Neural cell (in vitro differentiated cells): ENCODE results near the gene KLK13. TPM values are rescaled to one million over a fixed set of nuclear protein-coding genes. Genes with fewer than 3 reads are reported as not detected.

ENCODE experiments used
- H2AFZ ChIP-seq: fragments of 200-600, 300-800 bp; sonication (generic), shearing (Covaris generic); 2 replicates; pipeline ENCODE4 v1.6.0; 2014; ENCODE audit warnings: low read depth, mild to moderate bottlenecking, antibody characterized with exemption, low read length, moderate library complexity
- H3F3A ChIP-seq: fragments of 200-600 bp; shearing (Covaris generic); 2 replicates; pipeline ENCODE4 v1.6.1; 2016; ENCODE audit warnings: mild to moderate bottlenecking, moderate library complexity, mixed read lengths, antibody characterized with exemption, low read length; ENCODE audit not compliant: insufficient read depth, poor library complexity, severe bottlenecking
- H3K27ac ChIP-seq: fragments of 200-600, 300-800 bp; sonication (generic), shearing (Covaris generic); 2 replicates; pipeline ENCODE4 v1.5.1; 2014; ENCODE audit warnings: mild to moderate bottlenecking, low read length, moderate library complexity
- H3K27me3 ChIP-seq: fragments of 300-800, 200-600 bp; sonication (generic), shearing (Covaris generic); 2 replicates; pipeline ENCODE4 v1.6.0; 2014; ENCODE audit warnings: mild to moderate bottlenecking, low read depth, low read length, moderate library complexity; ENCODE audit not compliant: insufficient read depth
- H3K36me3 ChIP-seq: fragments of 300-800, 200-600 bp; sonication (generic), shearing (Covaris generic); 2 replicates; pipeline ENCODE4 v1.5.1; 2014; ENCODE audit warnings: mild to moderate bottlenecking, antibody characterized with exemption, low read length, moderate library complexity; ENCODE audit not compliant: insufficient read depth
- H3K4me2 ChIP-seq: fragments of 300-800, 200-600 bp; sonication (generic), shearing (Covaris generic); 2 replicates; pipeline ENCODE4 v1.6.0; 2014; ENCODE audit warnings: mild to moderate bottlenecking, low read length
- H3K4me3 ChIP-seq: fragments of 300-800, 200-600 bp; sonication (generic), shearing (Covaris generic); 2 replicates; pipeline ENCODE4 v1.5.1; 2014; ENCODE audit warnings: mild to moderate bottlenecking, low read length, moderate library complexity
- H3K79me2 ChIP-seq: fragments of 200-600 bp; shearing (Covaris generic); replicated peaks from 2 replicates; pipeline ENCODE4 v1.6.0; 2014; ENCODE audit warnings: mild to moderate bottlenecking, low read length, moderate library complexity; ENCODE audit not compliant: insufficient read depth
- H3K9ac ChIP-seq: fragments of 300-800, 200-600 bp; sonication (generic), shearing (Covaris generic); 2 replicates; pipeline ENCODE4 v1.6.1; 2016; ENCODE audit warnings: mild to moderate bottlenecking, low read length, mixed read lengths
- H3K9me2 ChIP-seq: fragments of 200-600 bp; shearing (Covaris generic); 2 replicates; pipeline ENCODE4 v1.6.1; 2016; ENCODE audit warnings: mild to moderate bottlenecking, low read length, mixed read lengths; ENCODE audit not compliant: insufficient read depth
- H3K9me3 ChIP-seq: fragments of 200-600, 300-800 bp; sonication (generic), shearing (Covaris generic); 2 replicates; pipeline ENCODE4 v1.6.1; 2016; ENCODE audit warnings: mild to moderate bottlenecking, mixed run types, low read length, moderate library complexity, mixed read lengths
- H4K20me1 ChIP-seq: fragments of 200-600 bp; shearing (Covaris generic); 2 replicates; pipeline ENCODE4 v1.6.1; 2016; ENCODE audit warnings: mild to moderate bottlenecking, mixed run types; ENCODE audit not compliant: insufficient read depth
- CTCF ChIP-seq: fragments of 450-650 bp; IDR thresholded peaks from 2 replicates; pipeline ENCODE4 v1.5.1; 2014; ENCODE audit warnings: antibody characterized with exemption, mild to moderate bottlenecking, moderate library complexity; ENCODE audit not compliant: poor library complexity, severe bottlenecking
- EP300 ChIP-seq: fragments of 450-650 bp; conservative IDR thresholded peaks from 2 replicates; pipeline ENCODE4 v1.6.1; 2014; ENCODE audit warnings: antibody characterized with exemption, mild to moderate bottlenecking, moderate library complexity; ENCODE audit not compliant: poor library complexity, severe bottlenecking
- EZH2 ChIP-seq: fragments of 200-600, 300-800 bp; shearing (Covaris generic), sonication (generic); IDR thresholded peaks from 2 replicates; pipeline ENCODE4 v1.6.1; 2014; ENCODE audit warnings: antibody characterized with exemption, low read length, borderline replicate concordance, mild to moderate bottlenecking; ENCODE audit not compliant: insufficient read depth, poor library complexity, severe bottlenecking
- MXI1 ChIP-seq: fragments of 450-650 bp; conservative IDR thresholded peaks from 2 replicates; pipeline ENCODE4 v1.6.1; 2014; ENCODE audit warnings: antibody characterized with exemption, mild to moderate bottlenecking; ENCODE audit not compliant: poor library complexity, severe bottlenecking
- POLR2AphosphoS5 ChIP-seq: IDR thresholded peaks from 2 replicates; pipeline ENCODE4 v1.6.1; 2012
- RAD21 ChIP-seq: fragments of 450-650 bp; conservative IDR thresholded peaks from 2 replicates; pipeline ENCODE4 v1.6.1; 2014; ENCODE audit warnings: antibody characterized with exemption, mild to moderate bottlenecking, moderate library complexity
- REST ChIP-seq: IDR thresholded peaks from 2 replicates; pipeline ENCODE4 v1.6.1; 2012; ENCODE audit warnings: borderline replicate concordance
- SMC3 ChIP-seq: fragments of 450-650 bp; conservative IDR thresholded peaks from 2 replicates; pipeline ENCODE4 v1.6.1; 2014; ENCODE audit warnings: antibody characterized with exemption, mild to moderate bottlenecking, moderate library complexity; ENCODE audit not compliant: poor library complexity
- TAF1 ChIP-seq: IDR thresholded peaks from 2 replicates; pipeline ENCODE4 v1.6.1; 2012; ENCODE audit warnings: low read depth
- polyA minus RNA-seq: library from RNA; depleted of rRNA, polyadenylated mRNA; stranded (reverse); fragments of >200 nt; gene quantifications from 2 replicates; pipeline ENCODE4 v1.2.3, GENCODE V29; 2014
- polyA plus RNA-seq: library from polyadenylated mRNA; depleted of rRNA; stranded (reverse); fragments of >200 nt; gene quantifications from 2 replicates; pipeline ENCODE4 v1.2.3, GENCODE V29; 2014

The KLK13 gene
- not detected in 2 replicates for polyA plus RNA-seq
- polyA minus RNA-seq: not detected in 2 replicates

GRCh38 chr19:51064534-51065220 is at the start of gene KLK13:
Gene KLK13, minus strand, starts transcription at chr19:51065092. Its CDS starts 25 bp downstream, at chr19:51065067.
- H3K36me3 ChIP-seq: no peaks in the 10 kb centered on the region
- no peak for TF ChIP-seq CTCF
- H3K9ac ChIP-seq: no peak within 1 kb of the TSS
- peaks cover 16% of the 10 kb centered on the region for H3K27me3 ChIP-seq
- no peaks in the 10 kb centered on the region for H4K20me1 ChIP-seq
- H3F3A ChIP-seq: no peaks in the 10 kb centered on the region
- no peaks in the 10 kb centered on the region for H3K9me2 ChIP-seq
- no peak within 1 kb of the TSS for H3K4me2 ChIP-seq
- H3K27ac ChIP-seq: no peak within 1 kb of the TSS
- H3K9me3 ChIP-seq: no peaks in the 10 kb centered on the region
- no peaks in the 10 kb centered on the region for H3K79me2 ChIP-seq
- peak within 1 kb of the TSS; percentile 47 for H3K4me3 ChIP-seq
- no peak within 1 kb of the TSS for H2AFZ ChIP-seq

GRCh38 chr19:51114087-51114729 is 49.3 kb upstream of the KLK13 start:
- no peaks in the 10 kb centered on the region for H3K27me3 ChIP-seq
- no peaks in the 10 kb centered on the region for H3K9me3 ChIP-seq
- H3K36me3 ChIP-seq: no peaks in the 10 kb centered on the region
- no peaks in the 10 kb centered on the region for H3F3A ChIP-seq
- H4K20me1 ChIP-seq: no peaks in the 10 kb centered on the region
- no peak overlapping the region for H3K27ac ChIP-seq
- TF ChIP-seq TAF1: no peak
- TF ChIP-seq RAD21: no peak
- no peak for TF ChIP-seq CTCF
- no peak for TF ChIP-seq MXI1
- no peak for TF ChIP-seq POLR2AphosphoS5
- no peak for TF ChIP-seq EP300
- TF ChIP-seq REST: no peak
- no peak for TF ChIP-seq EZH2
- TF ChIP-seq SMC3: no peak
- no peak overlapping the region for H3K4me2 ChIP-seq
- no peak overlapping the region for H3K9ac ChIP-seq
- no peak overlapping the region for H2AFZ ChIP-seq
- H3K79me2 ChIP-seq: no peaks in the 10 kb centered on the region
- no peaks in the 10 kb centered on the region for H3K9me2 ChIP-seq
- H3K4me3 ChIP-seq: no peak overlapping the region
